Colonic mucosa (tissue), 4 donors: ENCODE data around the gene GABBR2. TPM values are rescaled to one million over a fixed set of nuclear protein-coding genes. Genes with fewer than 3 reads are reported as not detected.

Source experiments
- DNase-seq: peaks from one replicate; pipeline ENCODE4 v3.0.0-alpha.2; 2020
- H3K27ac ChIP-seq: fragments of 200-600 bp; one replicate; pipeline ENCODE4 v1.8.0; 2021
- H3K27me3 ChIP-seq: fragments of 200-600 bp; one replicate; pipeline ENCODE4 v1.8.0; 2021
- H3K36me3 ChIP-seq: fragments of 200-600 bp; one replicate; pipeline ENCODE4 v1.8.0; 2021
- H3K4me1 ChIP-seq: fragments of 200-600 bp; one replicate; pipeline ENCODE4 v1.8.0; 2021; ENCODE audit warnings: mild to moderate bottlenecking
- H3K4me3 ChIP-seq: fragments of 200-600 bp; one replicate; pipeline ENCODE4 v1.8.0; 2021
- H3K9ac ChIP-seq, 2 donors: one replicate each; pipeline ENCODE4 v1.7.0; 2013; ENCODE audit warnings: control low read depth in 2 of 2, low read depth in 2 of 2, low read length in 2 of 2
- H3K9me3 ChIP-seq: fragments of 200-600 bp; one replicate; pipeline ENCODE4 v1.8.0; 2021
- CTCF ChIP-seq: fragments of 200-600 bp; IDR thresholded peaks from one replicate; pipeline ENCODE4 v1.8.0; 2022; ENCODE audit warnings: antibody characterized with exemption, mild to moderate bottlenecking
- intact Hi-C: fragments of 100-400 bp; cut with DNase I; formaldehyde crosslinking; loops from one replicate; pipeline ENCODE4 v1.14.1; 2022
- total RNA-seq, 2 donors: library from RNA; stranded (reverse); fragmentation: NEBNext Ultra II Directional in 1 of 2; extraction: Animal tissue kit (Norgen Biotek cat#: 25700) in 1 of 2; gene quantifications; one replicate each; pipeline ENCODE4 v1.2.1, GENCODE V29; 2021
- donor health status: healthy.
- donor health status: DM: no; HTN: no; CAD: no.
- donor health status: DM: no; HTN: no; CAD: no.

GABBR2 gene
- total RNA-seq, 2 donors from 2014 or later: 0.05 TPM; not detected in 1

- DNase-seq: no peak
- intact Hi-C loops: no loop called here
These were observed 252.6 kb downstream of the GABBR2 start for GRCh38 chr9:98456156-98456613.

GRCh38 chr9:98455256-98456155, 253.2 kb downstream of the GABBR2 start:
- DNase-seq: no peak
- TF ChIP-seq CTCF: no peak
- Histone ChIP-seq H3K9ac (no peak overlapping the region), H3K9me3 (no peaks in the 10 kb centered on the region), H3K4me3 (no peak overlapping the region), H3K36me3 (no peaks in the 10 kb centered on the region), H3K27me3 (no peaks in the 10 kb centered on the region), H3K27ac (no peak overlapping the region), H3K4me1 (no peaks in the 10 kb centered on the region)
- intact Hi-C loops: no loop called here

More at GRCh38 chr9:98456156-98456613, 252.6 kb downstream of the GABBR2 start:
- Histone ChIP-seq H3K9ac (no peak overlapping the region), H3K4me1 (no peaks in the 10 kb centered on the region), H3K36me3 (no peaks in the 10 kb centered on the region), H3K27me3 (no peaks in the 10 kb centered on the region), H3K9me3 (no peaks in the 10 kb centered on the region), H3K27ac (no peak overlapping the region), H3K4me3 (no peak overlapping the region)
- TF ChIP-seq CTCF: no peak

GRCh38 chr9:98453589-98454311, 255.0 kb downstream of the GABBR2 start:
- H3K36me3 ChIP-seq: no peaks in the 10 kb centered on the region
- no peak overlapping the region for H3K4me3 ChIP-seq
- intact Hi-C loops: no loop called here
- DNase-seq: no peak
- no peak for TF ChIP-seq CTCF
- no peak overlapping the region for H3K27ac ChIP-seq
- no peaks in the 10 kb centered on the region for H3K9me3 ChIP-seq
- no peak overlapping the region for H3K9ac ChIP-seq
- no peaks in the 10 kb centered on the region for H3K4me1 ChIP-seq
- H3K27me3 ChIP-seq: no peaks in the 10 kb centered on the region

- Histone ChIP-seq H3K36me3 (no peaks in the 10 kb centered on the region), H3K4me1 (no peaks in the 10 kb centered on the region), H3K27ac (no peak overlapping the region), H3K9ac (no peak overlapping the region), H3K27me3 (no peaks in the 10 kb centered on the region), H3K9me3 (no peaks in the 10 kb centered on the region), H3K4me3 (no peak overlapping the region)
- no peak for TF ChIP-seq CTCF
- no peak for DNase-seq
- intact Hi-C loops: no loop called here
These were observed 257.2 kb downstream of the GABBR2 start for GRCh38 chr9:98451576-98451975.

- H3K4me3 ChIP-seq: no peak overlapping the region
- intact Hi-C loops: no loop called here
- no peak overlapping the region for H3K9ac ChIP-seq
- H3K4me1 ChIP-seq: no peaks in the 10 kb centered on the region
- no peaks in the 10 kb centered on the region for H3K27me3 ChIP-seq
- DNase-seq: no peak
- H3K9me3 ChIP-seq: no peaks in the 10 kb centered on the region
- TF ChIP-seq CTCF: no peak
- H3K36me3 ChIP-seq: no peaks in the 10 kb centered on the region
- no peak overlapping the region for H3K27ac ChIP-seq
These were observed 258.2 kb downstream of the GABBR2 start for GRCh38 chr9:98450496-98450895.
